Stomach (tissue), 9 donors: Measurements from ENCODE around the gene ATP1B3. TPM values are rescaled to one million over a fixed set of nuclear protein-coding genes. Genes with fewer than 3 reads are reported as not detected.
"Not testable (repeated sequence)": the region's sequence is repeated elsewhere in the genome, so short reads cannot be mapped to it uniquely, and the experiment has no call there.

Experiments
- DNase-seq, 2 donors: peaks; one replicate each; pipeline versions ENCODE4 v3.0.0 to v3.0.0-alpha.2; 2013 to 2019
- H3K27ac ChIP-seq, 5 donors: fragments of 200-600 bp in 4 of 5; sonication (generic) in 4 of 5; one replicate each; pipeline ENCODE4 v1.5.1; 2013 to 2019; ENCODE audit warnings: mild to moderate bottlenecking in 1 of 5, moderate library complexity in 1 of 5
- H3K27me3 ChIP-seq, 3 donors: fragments of 200-600 bp; sonication (generic); one replicate each; pipeline ENCODE4 v1.5.1; 2017 to 2019; ENCODE audit warnings: mixed run types in 1 of 3
- H3K36me3 ChIP-seq, 4 donors: fragments of 200-600 bp; sonication (generic); 1 replicate in 3 of 4; 2 replicates in 1 of 4; pipeline ENCODE4 v1.5.1; 2016 to 2019
- H3K4me1 ChIP-seq, 4 donors: fragments of 200-600 bp; sonication (generic); one replicate each; pipeline ENCODE4 v1.5.1; 2016 to 2019
- H3K4me3 ChIP-seq, 4 donors: fragments of 200-600 bp; sonication (generic) in 3 of 4; one replicate each; pipeline ENCODE4 v1.5.1; 2016 to 2019; ENCODE audit warnings: mild to moderate bottlenecking in 1 of 4
- H3K9me3 ChIP-seq, 4 donors: fragments of 200-600 bp; sonication (generic); one replicate each; pipeline ENCODE4 v1.5.1; 2016 to 2019
- CTCF ChIP-seq, 7 experiments: fragments of 450-650 bp in 4 of 7; fragments of 200-600 bp in 3 of 7; sonication (generic) in 3 of 7; IDR thresholded peaks; one replicate each; pipeline ENCODE4 v1.5.1; 2016 to 2019; ENCODE audit warnings: antibody characterized with exemption in 7 of 7, control low read depth in 2 of 7, mild to moderate bottlenecking in 1 of 7
- EP300 ChIP-seq: sonication (generic); formaldehyde crosslinking; IDR thresholded peaks from one replicate; pipeline ENCODE4 v1.6.1; 2017; ENCODE audit warnings: antibody characterized with exemption
- POLR2A ChIP-seq, 4 donors: fragments of 450-650 bp; IDR thresholded peaks; one replicate each; pipeline ENCODE4 v1.6.1; 2016; ENCODE audit warnings: antibody characterized with exemption in 4 of 4, control low read depth in 2 of 4, mild to moderate bottlenecking in 1 of 4, moderate library complexity in 1 of 4
- POLR2AphosphoS5 ChIP-seq, 3 donors: sonication (generic); formaldehyde crosslinking; IDR thresholded peaks; one replicate each; pipeline ENCODE4 v1.6.1; 2016; ENCODE audit warnings: antibody characterized with exemption in 3 of 3
- WGBS, 5 donors: extraction: QIAGEN DNeasy Blood & Tissue Kit in 3 of 5; methylation state at CpG; one replicate each; pipeline versions ENCODE4 v1.1.5 to v1.1.7; 2013 to 2018; 5-methylcytosine and 5-hydroxymethylcytosine counted together
- intact Hi-C: fragments of 100-400 bp; cut with DNase I; formaldehyde crosslinking; loops from one replicate; pipeline ENCODE4 v1.15.1; 2023; ENCODE audit warnings: low total_unique reads
- polyA plus RNA-seq, 3 donors: library from polyadenylated mRNA; stranded (reverse); fragments of 200-250 nt; gene quantifications; one replicate each; pipeline ENCODE4 v1.2.3, GENCODE V29; 2013
- small RNA-seq, 4 donors: library from RNA; depleted of rRNA; stranded (forward); fragments of <200 nt; gene quantifications; one replicate each; pipeline ENCODE3, GENCODE V24; 2016
- total RNA-seq, 5 donors: library from RNA; depleted of rRNA; stranded (reverse); fragments of >200 nt; gene quantifications; one replicate each; pipeline versions ENCODE4 v1.1.0 to v1.2.3, GENCODE V29; 2014 to 2016
- donor health status: healthy with polysubstance abuse.
- donor health status: Bipolar disorder and iron deficiency.
- donor health status: healthy.

The ATP1B3 gene
- total and polyA plus RNA-seq, 8 donors: 19.6 to 122 (median 47.5) TPM

GRCh38 chr3:141969711-141970110 is 93.3 kb downstream of the ATP1B3 start:
- H3K27ac ChIP-seq: no peak overlapping the region
- DNase-seq: no peak
- no peaks in the 10 kb centered on the region for H3K4me1 ChIP-seq
- intact Hi-C loops: loop anchor here (10.0 kb wide), 1 partner anchor 315 kb away; no protein-coding TSS in a partner anchor
- WGBS, 5 donors: 75 to 88% (median 84%) methylated on average over 6 of the region's 6 CpGs
- TF ChIP-seq POLR2AphosphoS5 (IDR thresholded peaks at IDR 0.05) (no peak), EP300 (no peak), CTCF (IDR thresholded peaks at IDR 0.05) (no peak), POLR2A (IDR thresholded peaks at IDR 0.05) (no peak)
- H3K36me3 ChIP-seq: peaks cover 0 to 35% (median 24%) of the 10 kb centered on the region in 4 donors
- no peaks in the 10 kb centered on the region for H3K27me3 ChIP-seq
- no peak overlapping the region for H3K4me3 ChIP-seq
- H3K9me3 ChIP-seq: no peaks in the 10 kb centered on the region

GRCh38 chr3:141971571-141971970 is 95.1 kb downstream of the ATP1B3 start:
- no peak overlapping the region for H3K27ac ChIP-seq
- intact Hi-C loops: no loop called here
- no peaks in the 10 kb centered on the region for H3K27me3 ChIP-seq
- WGBS, 5 donors: 73 to 100% (median 96%) methylated on average over 1 of the region's 1 CpG
- no peaks in the 10 kb centered on the region for H3K9me3 ChIP-seq
- no peaks in the 10 kb centered on the region for H3K4me1 ChIP-seq
- DNase-seq: no peak
- H3K36me3 ChIP-seq: peaks cover 0 to 48% (median 35%) of the 10 kb centered on the region in 4 donors
- TF ChIP-seq POLR2A (IDR thresholded peaks at IDR 0.05) (no peak), CTCF (IDR thresholded peaks at IDR 0.05) (no peak), POLR2AphosphoS5 (IDR thresholded peaks at IDR 0.05) (no peak), EP300 (no peak)
- H3K4me3 ChIP-seq: no peak overlapping the region

GRCh38 chr3:141972399-141972798 is 96.0 kb downstream of the ATP1B3 start:
- H3K4me1 ChIP-seq: no peaks in the 10 kb centered on the region
- WGBS, 5 donors: 90 to 96% (median 92%) methylated on average over 2 of the region's 2 CpGs
- peaks cover 0 to 48% (median 39%) of the 10 kb centered on the region in 4 donors for H3K36me3 ChIP-seq
- DNase-seq: no peak
- no peaks in the 10 kb centered on the region for H3K27me3 ChIP-seq
- TF ChIP-seq POLR2A (IDR thresholded peaks at IDR 0.05): no peak
- TF ChIP-seq EP300: no peak
- TF ChIP-seq POLR2AphosphoS5 (IDR thresholded peaks at IDR 0.05): no peak
- no peak for TF ChIP-seq CTCF (IDR thresholded peaks at IDR 0.05)
- no peak overlapping the region for H3K4me3 ChIP-seq
- H3K27ac ChIP-seq: no peak overlapping the region
- intact Hi-C loops: no loop called here
- no peaks in the 10 kb centered on the region for H3K9me3 ChIP-seq

GRCh38 chr3:141974777-141975176 is 98.3 kb downstream of the ATP1B3 start:
- H3K9me3 ChIP-seq, H3K4me1 ChIP-seq, DNase-seq, H3K27me3 ChIP-seq, H3K27ac ChIP-seq, intact Hi-C loops, H3K4me3 ChIP-seq: not testable (repeated sequence)
- peaks cover 0 to 52% (median 42%) of the 10 kb centered on the region in 4 donors for H3K36me3 ChIP-seq
- 94 to 97% (median 96%) methylated on average over 7 to 8 of the region's 8 CpGs for WGBS, 5 donors

Small RNA genes within 50 kb of the gene (small RNA-seq; reads per million reads assigned to genes)
- gene HMGN2P25: 0 reads per million in 4 donors
- gene RNU6-509P: 0 reads per million in 4 donors

Other genes with a start within 250 kb of the ATP1B3 start
- gene RNF7, start 138.3 kb upstream of the ATP1B3 start, total RNA-seq: 100 to 1,000 TPM in 1 of 5 donors, 10 to 100 TPM in 4; 40.2 to 236 (median 62.4) TPM
- 100 to 1,000 TPM; 128 to 154 (median 145) TPM for gene RNF7, start 138.3 kb upstream of the ATP1B3 start, polyA plus RNA-seq
- under 1 TPM in 2 of 5 donors, not detected in 3; 0.29 to 0.37 TPM for gene GRK7, start 113.2 kb upstream of the ATP1B3 start, total RNA-seq
- under 1 TPM in 1 of 3 donors, not detected in 2; 0.05 TPM for gene GRK7, start 113.2 kb upstream of the ATP1B3 start, polyA plus RNA-seq